Neural cell (in vitro differentiated cells): ENCODE data around the gene CHRNA7. TPM values are rescaled to one million over a fixed set of nuclear protein-coding genes. Genes with fewer than 3 reads are reported as not detected.

Experiments used
- H2AFZ ChIP-seq: fragments of 200-600, 300-800 bp; sonication (generic), shearing (Covaris generic); 2 replicates; pipeline ENCODE4 v1.6.0; 2014; ENCODE audit warnings: low read depth, mild to moderate bottlenecking, antibody characterized with exemption, low read length, moderate library complexity
- H3F3A ChIP-seq: fragments of 200-600 bp; shearing (Covaris generic); 2 replicates; pipeline ENCODE4 v1.6.1; 2016; ENCODE audit warnings: mild to moderate bottlenecking, moderate library complexity, mixed read lengths, antibody characterized with exemption, low read length; ENCODE audit not compliant: insufficient read depth, poor library complexity, severe bottlenecking
- H3K27ac ChIP-seq: fragments of 200-600, 300-800 bp; sonication (generic), shearing (Covaris generic); 2 replicates; pipeline ENCODE4 v1.5.1; 2014; ENCODE audit warnings: mild to moderate bottlenecking, low read length, moderate library complexity
- H3K27me3 ChIP-seq: fragments of 300-800, 200-600 bp; sonication (generic), shearing (Covaris generic); 2 replicates; pipeline ENCODE4 v1.6.0; 2014; ENCODE audit warnings: mild to moderate bottlenecking, low read depth, low read length, moderate library complexity; ENCODE audit not compliant: insufficient read depth
- H3K36me3 ChIP-seq: fragments of 300-800, 200-600 bp; sonication (generic), shearing (Covaris generic); 2 replicates; pipeline ENCODE4 v1.5.1; 2014; ENCODE audit warnings: mild to moderate bottlenecking, antibody characterized with exemption, low read length, moderate library complexity; ENCODE audit not compliant: insufficient read depth
- H3K4me2 ChIP-seq: fragments of 300-800, 200-600 bp; sonication (generic), shearing (Covaris generic); 2 replicates; pipeline ENCODE4 v1.6.0; 2014; ENCODE audit warnings: mild to moderate bottlenecking, low read length
- H3K4me3 ChIP-seq: fragments of 300-800, 200-600 bp; sonication (generic), shearing (Covaris generic); 2 replicates; pipeline ENCODE4 v1.5.1; 2014; ENCODE audit warnings: mild to moderate bottlenecking, low read length, moderate library complexity
- H3K79me2 ChIP-seq: fragments of 200-600 bp; shearing (Covaris generic); replicated peaks from 2 replicates; pipeline ENCODE4 v1.6.0; 2014; ENCODE audit warnings: mild to moderate bottlenecking, low read length, moderate library complexity; ENCODE audit not compliant: insufficient read depth
- H3K9ac ChIP-seq: fragments of 300-800, 200-600 bp; sonication (generic), shearing (Covaris generic); 2 replicates; pipeline ENCODE4 v1.6.1; 2016; ENCODE audit warnings: mild to moderate bottlenecking, low read length, mixed read lengths
- H3K9me2 ChIP-seq: fragments of 200-600 bp; shearing (Covaris generic); 2 replicates; pipeline ENCODE4 v1.6.1; 2016; ENCODE audit warnings: mild to moderate bottlenecking, low read length, mixed read lengths; ENCODE audit not compliant: insufficient read depth
- H3K9me3 ChIP-seq: fragments of 200-600, 300-800 bp; sonication (generic), shearing (Covaris generic); 2 replicates; pipeline ENCODE4 v1.6.1; 2016; ENCODE audit warnings: mild to moderate bottlenecking, mixed run types, low read length, moderate library complexity, mixed read lengths
- H4K20me1 ChIP-seq: fragments of 200-600 bp; shearing (Covaris generic); 2 replicates; pipeline ENCODE4 v1.6.1; 2016; ENCODE audit warnings: mild to moderate bottlenecking, mixed run types; ENCODE audit not compliant: insufficient read depth
- EP300 ChIP-seq: fragments of 450-650 bp; conservative IDR thresholded peaks from 2 replicates; pipeline ENCODE4 v1.6.1; 2014; ENCODE audit warnings: antibody characterized with exemption, mild to moderate bottlenecking, moderate library complexity; ENCODE audit not compliant: poor library complexity, severe bottlenecking
- EZH2 ChIP-seq: fragments of 200-600, 300-800 bp; shearing (Covaris generic), sonication (generic); IDR thresholded peaks from 2 replicates; pipeline ENCODE4 v1.6.1; 2014; ENCODE audit warnings: antibody characterized with exemption, low read length, borderline replicate concordance, mild to moderate bottlenecking; ENCODE audit not compliant: insufficient read depth, poor library complexity, severe bottlenecking
- MXI1 ChIP-seq: fragments of 450-650 bp; conservative IDR thresholded peaks from 2 replicates; pipeline ENCODE4 v1.6.1; 2014; ENCODE audit warnings: antibody characterized with exemption, mild to moderate bottlenecking; ENCODE audit not compliant: poor library complexity, severe bottlenecking
- POLR2AphosphoS5 ChIP-seq: IDR thresholded peaks from 2 replicates; pipeline ENCODE4 v1.6.1; 2012
- RAD21 ChIP-seq: fragments of 450-650 bp; conservative IDR thresholded peaks from 2 replicates; pipeline ENCODE4 v1.6.1; 2014; ENCODE audit warnings: antibody characterized with exemption, mild to moderate bottlenecking, moderate library complexity
- SMC3 ChIP-seq: fragments of 450-650 bp; conservative IDR thresholded peaks from 2 replicates; pipeline ENCODE4 v1.6.1; 2014; ENCODE audit warnings: antibody characterized with exemption, mild to moderate bottlenecking, moderate library complexity; ENCODE audit not compliant: poor library complexity
- TAF1 ChIP-seq: IDR thresholded peaks from 2 replicates; pipeline ENCODE4 v1.6.1; 2012; ENCODE audit warnings: low read depth
- polyA plus RNA-seq: library from polyadenylated mRNA; depleted of rRNA; stranded (reverse); fragments of >200 nt; gene quantifications from 2 replicates; pipeline ENCODE4 v1.2.3, GENCODE V29; 2014
- TF ChIP-seq, protein P1 (sequence below): fragments of 450-650 bp; IDR thresholded peaks from 2 replicates; pipeline ENCODE4 v1.5.1; 2014; ENCODE audit warnings: antibody characterized with exemption, mild to moderate bottlenecking, moderate library complexity; ENCODE audit not compliant: poor library complexity, severe bottlenecking
- TF ChIP-seq, protein P2 (sequence below): IDR thresholded peaks from 2 replicates; pipeline ENCODE4 v1.6.1; 2012; ENCODE audit warnings: borderline replicate concordance

Gene CHRNA7
- polyA plus RNA-seq, 1 donor from 2014 or later, result 5.0 TPM

- no peaks in the 10 kb centered on the region for H3K36me3 ChIP-seq
- no peaks in the 10 kb centered on the region for H3K27me3 ChIP-seq
- no peaks in the 10 kb centered on the region for H3F3A ChIP-seq
- no peaks in the 10 kb centered on the region for H3K9me3 ChIP-seq
- TF ChIP-seq POLR2AphosphoS5 (peak; percentile 29), EP300 (no peak)
- H3K27ac ChIP-seq, result no peak overlapping the region
- no peak overlapping the region for H3K4me2 ChIP-seq
- H3K9ac ChIP-seq, result no peak overlapping the region
- H3K4me3 ChIP-seq, result no peak overlapping the region
- no peaks in the 10 kb centered on the region for H3K79me2 ChIP-seq
- H4K20me1 ChIP-seq, result no peaks in the 10 kb centered on the region
- H3K9me2 ChIP-seq, result no peaks in the 10 kb centered on the region
- H2AFZ ChIP-seq, result no peak overlapping the region
These were observed 91.0 kb downstream of the CHRNA7 start for GRCh38 chr15:32121384-32121695.

DNA sequence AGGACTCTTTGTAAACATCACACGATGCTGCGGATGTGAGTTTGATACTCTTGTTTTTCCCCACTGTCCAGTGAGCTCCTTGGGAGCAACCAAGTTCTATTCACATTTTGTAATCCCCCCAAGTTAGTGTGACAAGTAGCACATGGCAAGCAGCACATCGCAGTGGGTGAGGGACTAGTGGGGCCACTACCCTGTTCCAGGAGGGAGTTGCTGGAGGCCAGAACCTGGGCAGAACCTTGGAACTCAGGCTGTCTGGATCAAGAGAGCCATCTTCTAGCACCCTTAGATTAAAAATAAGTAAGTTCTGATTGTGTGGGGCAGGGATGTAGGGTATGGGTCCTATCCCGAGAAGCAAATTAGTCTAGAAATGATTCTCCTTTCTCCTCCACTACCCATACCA lies 91.7 kb downstream of the CHRNA7 start:
- no peaks in the 10 kb centered on the region for H3F3A ChIP-seq
- no peaks in the 10 kb centered on the region for H3K9me3 ChIP-seq
- H4K20me1 ChIP-seq, result no peaks in the 10 kb centered on the region
- H2AFZ ChIP-seq, result no peak overlapping the region
- H3K9ac ChIP-seq, result no peak overlapping the region
- H3K36me3 ChIP-seq, result no peaks in the 10 kb centered on the region
- H3K79me2 ChIP-seq, result no peaks in the 10 kb centered on the region
- no peak overlapping the region for H3K4me2 ChIP-seq
- no peak for TF ChIP-seq EP300
- TF ChIP-seq, protein P1, sequence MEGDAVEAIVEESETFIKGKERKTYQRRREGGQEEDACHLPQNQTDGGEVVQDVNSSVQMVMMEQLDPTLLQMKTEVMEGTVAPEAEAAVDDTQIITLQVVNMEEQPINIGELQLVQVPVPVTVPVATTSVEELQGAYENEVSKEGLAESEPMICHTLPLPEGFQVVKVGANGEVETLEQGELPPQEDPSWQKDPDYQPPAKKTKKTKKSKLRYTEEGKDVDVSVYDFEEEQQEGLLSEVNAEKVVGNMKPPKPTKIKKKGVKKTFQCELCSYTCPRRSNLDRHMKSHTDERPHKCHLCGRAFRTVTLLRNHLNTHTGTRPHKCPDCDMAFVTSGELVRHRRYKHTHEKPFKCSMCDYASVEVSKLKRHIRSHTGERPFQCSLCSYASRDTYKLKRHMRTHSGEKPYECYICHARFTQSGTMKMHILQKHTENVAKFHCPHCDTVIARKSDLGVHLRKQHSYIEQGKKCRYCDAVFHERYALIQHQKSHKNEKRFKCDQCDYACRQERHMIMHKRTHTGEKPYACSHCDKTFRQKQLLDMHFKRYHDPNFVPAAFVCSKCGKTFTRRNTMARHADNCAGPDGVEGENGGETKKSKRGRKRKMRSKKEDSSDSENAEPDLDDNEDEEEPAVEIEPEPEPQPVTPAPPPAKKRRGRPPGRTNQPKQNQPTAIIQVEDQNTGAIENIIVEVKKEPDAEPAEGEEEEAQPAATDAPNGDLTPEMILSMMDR, result no peak
- TF ChIP-seq TAF1, result no peak
- H3K27ac ChIP-seq, result no peak overlapping the region
- no peak overlapping the region for H3K4me3 ChIP-seq
- H3K9me2 ChIP-seq, result no peaks in the 10 kb centered on the region
- H3K27me3 ChIP-seq, result no peaks in the 10 kb centered on the region

- H3K9me3 ChIP-seq, result no peaks in the 10 kb centered on the region
- no peaks in the 10 kb centered on the region for H3K9me2 ChIP-seq
- H3K36me3 ChIP-seq, result no peaks in the 10 kb centered on the region
- H3K4me3 ChIP-seq, result no peak overlapping the region
- TF ChIP-seq, protein P2, sequence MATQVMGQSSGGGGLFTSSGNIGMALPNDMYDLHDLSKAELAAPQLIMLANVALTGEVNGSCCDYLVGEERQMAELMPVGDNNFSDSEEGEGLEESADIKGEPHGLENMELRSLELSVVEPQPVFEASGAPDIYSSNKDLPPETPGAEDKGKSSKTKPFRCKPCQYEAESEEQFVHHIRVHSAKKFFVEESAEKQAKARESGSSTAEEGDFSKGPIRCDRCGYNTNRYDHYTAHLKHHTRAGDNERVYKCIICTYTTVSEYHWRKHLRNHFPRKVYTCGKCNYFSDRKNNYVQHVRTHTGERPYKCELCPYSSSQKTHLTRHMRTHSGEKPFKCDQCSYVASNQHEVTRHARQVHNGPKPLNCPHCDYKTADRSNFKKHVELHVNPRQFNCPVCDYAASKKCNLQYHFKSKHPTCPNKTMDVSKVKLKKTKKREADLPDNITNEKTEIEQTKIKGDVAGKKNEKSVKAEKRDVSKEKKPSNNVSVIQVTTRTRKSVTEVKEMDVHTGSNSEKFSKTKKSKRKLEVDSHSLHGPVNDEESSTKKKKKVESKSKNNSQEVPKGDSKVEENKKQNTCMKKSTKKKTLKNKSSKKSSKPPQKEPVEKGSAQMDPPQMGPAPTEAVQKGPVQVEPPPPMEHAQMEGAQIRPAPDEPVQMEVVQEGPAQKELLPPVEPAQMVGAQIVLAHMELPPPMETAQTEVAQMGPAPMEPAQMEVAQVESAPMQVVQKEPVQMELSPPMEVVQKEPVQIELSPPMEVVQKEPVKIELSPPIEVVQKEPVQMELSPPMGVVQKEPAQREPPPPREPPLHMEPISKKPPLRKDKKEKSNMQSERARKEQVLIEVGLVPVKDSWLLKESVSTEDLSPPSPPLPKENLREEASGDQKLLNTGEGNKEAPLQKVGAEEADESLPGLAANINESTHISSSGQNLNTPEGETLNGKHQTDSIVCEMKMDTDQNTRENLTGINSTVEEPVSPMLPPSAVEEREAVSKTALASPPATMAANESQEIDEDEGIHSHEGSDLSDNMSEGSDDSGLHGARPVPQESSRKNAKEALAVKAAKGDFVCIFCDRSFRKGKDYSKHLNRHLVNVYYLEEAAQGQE, result no peak
- TF ChIP-seq MXI1 (no peak), TAF1 (no peak), RAD21 (no peak), EZH2 (no peak), POLR2AphosphoS5 (no peak), SMC3 (no peak), EP300 (no peak)
- TF ChIP-seq, protein P1, result no peak
- no peaks in the 10 kb centered on the region for H3K79me2 ChIP-seq
- H2AFZ ChIP-seq, result no peak overlapping the region
- no peaks in the 10 kb centered on the region for H3F3A ChIP-seq
- no peaks in the 10 kb centered on the region for H3K27me3 ChIP-seq
- H4K20me1 ChIP-seq, result no peaks in the 10 kb centered on the region
- H3K9ac ChIP-seq, result no peak overlapping the region
- no peak overlapping the region for H3K27ac ChIP-seq
- H3K4me2 ChIP-seq, result no peak overlapping the region
These were observed 93.2 kb downstream of the CHRNA7 start for GRCh38 chr15:32123473-32123872.
